HepG2 (cell line): Measurements from ENCODE around the gene CCNB1. TPM values are rescaled to one million over a fixed set of nuclear protein-coding genes. Genes with fewer than 3 reads are reported as not detected.

ENCODE experiments used
- BRF2 ChIP-seq: sonication (generic); formaldehyde crosslinking; IDR thresholded peaks from 2 replicates; pipeline ENCODE4 v1.8.1; 2022; ENCODE audit warnings: mild to moderate bottlenecking, missing genetic modification reagents
- HIVEP1 ChIP-seq: sonication (generic); formaldehyde crosslinking; IDR thresholded peaks from 2 replicates; pipeline ENCODE4 v1.4.0; 2020; ENCODE audit warnings: mild to moderate bottlenecking, missing genetic modification reagents
- LCORL ChIP-seq, 2 experiments: fragments of 450-650 bp in 1 of 2; sonication (generic) in 1 of 2; formaldehyde crosslinking in 1 of 2; IDR thresholded peaks; 2 replicates each; pipeline versions ENCODE4 v1.5.0 to v1.6.1; 2017 to 2020; ENCODE audit warnings: antibody characterized with exemption in 1 of 2, missing genetic modification reagents in 1 of 2
- MEIS1 ChIP-seq: sonication (generic); formaldehyde crosslinking; IDR thresholded peaks from 2 replicates; pipeline ENCODE4 v1.9.0; 2021; ENCODE audit warnings: mild to moderate bottlenecking, missing genetic modification reagents, moderate library complexity, borderline replicate concordance
- MIXL1 ChIP-seq: IDR thresholded peaks from 2 replicates; pipeline ENCODE4 v1.6.1; 2016
- ZBTB33 ChIP-seq: sonication (generic); formaldehyde crosslinking; IDR thresholded peaks from 2 replicates; pipeline ENCODE4 v1.4.0; 2020; ENCODE audit warnings: missing genetic modification reagents
- ZFP36L1 ChIP-seq: sonication (generic); formaldehyde crosslinking; IDR thresholded peaks from 2 replicates; pipeline ENCODE4 v1.8.0; 2022; ENCODE audit warnings: mild to moderate bottlenecking, missing genetic modification reagents, moderate library complexity
- ZFP37 ChIP-seq: sonication (generic); formaldehyde crosslinking; IDR thresholded peaks from 2 replicates; pipeline ENCODE4 v1.4.0; 2020; ENCODE audit warnings: missing genetic modification reagents, borderline replicate concordance
- ZNF136 ChIP-seq: sonication (generic); formaldehyde crosslinking; IDR thresholded peaks from 2 replicates; pipeline ENCODE4 v1.8.1; 2022; ENCODE audit warnings: low read depth, mild to moderate bottlenecking, moderate library complexity, missing genetic modification reagents
- ZNF180 ChIP-seq: sonication (generic); formaldehyde crosslinking; IDR thresholded peaks from 2 replicates; pipeline ENCODE4 v1.4.0; 2020; ENCODE audit warnings: low read depth, missing genetic modification reagents, borderline replicate concordance
- ZNF382 ChIP-seq: sonication (generic); formaldehyde crosslinking; IDR thresholded peaks from 2 replicates; pipeline ENCODE4 v1.5.0; 2020; ENCODE audit warnings: missing genetic modification reagents, mild to moderate bottlenecking, borderline replicate concordance
- ZNF407 ChIP-seq: sonication (generic); formaldehyde crosslinking; IDR thresholded peaks from one replicate; pipeline ENCODE4 v1.5.1; 2020; ENCODE audit warnings: mild to moderate bottlenecking, missing genetic modification reagents; ENCODE audit errors: not compliant biosample characterization
- ZNF577 ChIP-seq: sonication (generic); formaldehyde crosslinking; IDR thresholded peaks from 2 replicates; pipeline ENCODE4 v1.4.0; 2020; ENCODE audit warnings: mild to moderate bottlenecking, low read depth, missing genetic modification reagents, borderline replicate concordance
- ZNF580 ChIP-seq: IDR thresholded peaks from 2 replicates; pipeline ENCODE4 v1.6.1; 2016; ENCODE audit warnings: low read depth, borderline replicate concordance
- ZNF883 ChIP-seq: sonication (generic); formaldehyde crosslinking; IDR thresholded peaks from 2 replicates; pipeline ENCODE4 v1.5.1; 2020; ENCODE audit warnings: mild to moderate bottlenecking, missing genetic modification reagents; ENCODE audit errors: not compliant biosample characterization
- polyA plus RNA-seq, 8 experiments: library from polyadenylated mRNA; depleted of rRNA in 3 of 8; stranded (reverse) in 7 of 8; unstranded in 1 of 8; fragments of >200 nt; fragmentation: Illumina TruSeq in 4 of 8; extraction: Trizol in 4 of 8; gene quantifications; 2 replicates each; pipeline versions ENCODE4 v1.2.1 to v1.2.3, GENCODE V29; 2011 to 2016; ENCODE audit warnings: low read depth in 4 of 8, missing spikeins in 1 of 8, mixed read lengths in 1 of 8; ENCODE audit not compliant: insufficient read depth in 1 of 8
- total RNA-seq, 5 experiments: library from RNA; depleted of rRNA; stranded (reverse); fragments of >200 nt; fragmentation: Illumina TruSeq; extraction: Trizol; gene quantifications; 2 replicates each; pipeline ENCODE4 v1.2.3, GENCODE V29; 2016; ENCODE audit warnings: low read depth in 1 of 5

The CCNB1 gene
- total and polyA plus RNA-seq, 2 of the 13 experiments (the other 11 are each of a cell fraction or from before 2014, with no cell fraction given): 82.3 to 316 TPM

GRCh38 chr5:69217548-69218526, 50.9 kb downstream of the CCNB1 start (continued):
- peak; percentile 61 for TF ChIP-seq ZNF407 (CRISPR knock-in tag)
- TF ChIP-seq HIVEP1: peak; percentile 88
- TF ChIP-seq ZFP37 (CRISPR knock-in tag): no peak
- TF ChIP-seq ZNF883: peak; percentile 73
- 0 out of 2 replicates have a peak, but pooled peaks have one; percentile 18 for TF ChIP-seq ZBTB33 (CRISPR knock-in tag)
- no peak for TF ChIP-seq LCORL (IDR thresholded peaks at IDR 0.05)
- peak; percentile 73; the same call in 1 of the 2 replicates for TF ChIP-seq LCORL (CRISPR knock-in tag; IDR thresholded peaks at IDR 0.05)
- TF ChIP-seq ZNF577 (CRISPR knock-in tag): no peak
- TF ChIP-seq MIXL1 (CRISPR knock-in tag): peak; percentile 32; the same call in 1 of the 2 replicates
- TF ChIP-seq ZNF580 (CRISPR knock-in tag): peak; percentile 85
- TF ChIP-seq ZNF382 (CRISPR knock-in tag): no peak
- no peak for TF ChIP-seq ZFP36L1 (CRISPR knock-in tag)
- 0 out of 2 replicates have a peak, but pooled peaks have one; percentile 62 for TF ChIP-seq MEIS1 (CRISPR knock-in tag)
- TF ChIP-seq BRF2: 0 out of 2 replicates have a peak, but pooled peaks have one; percentile 64
- no peak for TF ChIP-seq ZNF180 (CRISPR knock-in tag)
- TF ChIP-seq ZNF136 (CRISPR knock-in tag): no peak
